CD4-positive, alpha-beta T cell treated with Interferon alpha-2 for 1 hour (primary cell): Measurements from ENCODE around the gene PPP1R9A.

Source experiments
- DNase-seq, 2 donors: peaks; one replicate each; pipeline ENCODE4 v3.0.0-alpha.2; 2020 to 2022

The PPP1R9A gene

DNA sequence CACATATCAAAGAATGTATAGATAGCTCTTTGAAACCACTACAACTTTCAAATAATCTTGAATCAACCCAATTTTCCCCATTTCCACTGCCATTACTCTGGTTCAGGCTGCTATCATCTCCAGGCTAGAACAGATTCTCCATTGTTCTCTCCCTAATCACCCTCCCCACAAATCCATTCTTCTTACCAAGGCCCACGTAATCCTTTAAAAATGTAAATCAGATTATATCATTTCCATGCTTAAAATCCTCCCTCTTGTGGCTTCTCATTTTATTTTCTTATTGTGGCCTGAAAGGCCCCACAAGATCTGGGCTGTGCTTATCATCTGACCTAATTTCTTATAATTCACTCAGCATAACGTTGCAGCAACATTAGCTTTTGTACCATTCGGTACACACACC lies 420.0 kb downstream of the PPP1R9A start:
- DNase-seq: no peak

DNA sequence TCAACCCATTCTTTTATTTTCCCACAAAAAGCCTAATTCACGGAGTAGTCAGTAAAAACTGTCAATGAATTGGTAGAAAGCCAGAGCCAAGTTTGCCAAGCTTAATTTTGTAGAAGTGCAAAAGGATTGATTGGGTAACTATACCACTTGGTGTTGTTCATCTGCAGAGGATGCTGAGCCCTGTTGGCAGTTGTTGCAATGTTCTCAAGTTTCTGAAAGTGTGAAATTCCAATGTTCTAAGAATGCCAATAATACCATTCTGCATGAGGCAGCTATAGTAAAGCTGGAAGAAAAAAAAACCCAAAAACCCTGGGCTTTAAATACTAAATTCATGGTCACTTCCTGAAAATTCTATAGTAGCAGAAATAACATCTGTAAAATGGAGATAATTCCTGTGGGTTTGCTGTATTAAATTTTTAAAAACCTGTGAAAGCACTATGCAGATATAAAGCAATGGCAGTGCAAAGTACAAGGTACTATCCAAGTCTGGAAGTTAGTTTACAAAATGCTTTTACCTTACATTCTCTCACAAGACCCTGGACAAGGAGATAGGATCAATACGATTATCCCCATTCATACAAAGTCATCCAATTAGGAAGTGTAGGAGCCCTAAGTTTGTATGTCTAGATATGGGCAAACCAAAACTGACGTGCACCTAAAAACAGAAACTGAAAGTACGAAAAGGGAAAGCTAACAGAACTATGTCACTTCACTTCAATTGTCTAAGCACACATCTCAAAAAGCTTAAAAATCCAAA lies 423.0 kb downstream of the PPP1R9A start:
- peak in 1 of 2 donors; percentile 53 for DNase-seq

DNA sequence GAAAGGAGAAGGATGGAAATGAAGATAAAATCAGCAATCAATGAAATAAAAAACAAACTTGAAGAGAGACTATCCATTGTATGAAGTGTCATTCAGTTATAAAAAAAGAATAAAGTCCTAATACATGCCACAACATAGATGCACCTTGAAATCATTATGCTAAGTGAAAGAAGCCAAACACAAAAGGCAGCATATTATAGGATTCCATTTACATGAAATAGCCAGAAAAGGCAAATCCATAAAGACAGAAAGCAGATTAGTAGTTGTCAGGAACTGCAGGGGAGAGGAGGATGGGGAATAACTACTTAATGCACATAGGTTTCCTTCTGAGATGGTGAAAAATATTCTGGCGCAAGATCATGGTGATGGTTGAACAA lies 423.6 kb downstream of the PPP1R9A start:
- DNase-seq: no peak

DNA sequence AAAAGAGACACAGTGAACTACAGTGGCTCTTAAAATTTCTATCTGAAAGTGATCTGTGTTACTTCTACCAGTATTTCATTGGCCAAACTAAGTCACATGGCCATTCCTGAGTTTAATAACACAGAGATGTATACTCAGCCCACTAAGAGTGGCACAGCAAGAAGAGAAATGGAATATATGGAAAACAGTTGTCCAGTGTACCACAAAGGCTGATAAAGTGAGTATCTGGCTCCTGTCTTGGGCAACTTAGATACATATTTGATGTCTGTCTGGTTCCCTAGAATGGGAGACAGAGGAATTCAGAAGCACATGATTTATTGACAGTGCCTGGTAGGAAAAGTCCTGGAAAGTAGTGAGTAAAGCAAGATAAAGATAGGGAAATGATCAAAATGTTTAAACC lies 427.1 kb downstream of the PPP1R9A start:
- no peak for DNase-seq

- no peak for DNase-seq
Measured at GRCh38 chr7:95335093-95335492, 427.7 kb downstream of the PPP1R9A start.

DNA sequence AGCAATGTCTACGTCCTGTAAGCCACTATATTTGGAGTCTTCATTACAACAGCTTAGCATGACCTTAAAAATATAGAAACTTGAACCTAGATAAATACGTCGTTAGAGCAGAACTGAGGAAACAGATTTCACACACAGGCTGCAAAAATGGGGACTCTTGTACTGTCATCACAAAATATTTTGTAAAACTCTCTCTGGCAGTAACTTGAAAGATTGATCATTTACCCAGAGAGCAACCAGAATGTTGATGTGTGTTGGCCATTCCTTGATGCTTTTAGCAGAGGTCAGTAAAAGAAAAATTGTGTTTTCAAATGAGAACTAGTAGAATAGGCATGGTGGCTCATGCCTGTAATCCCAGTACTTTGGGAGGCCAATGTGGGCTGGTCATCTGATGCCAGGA lies 431.4 kb downstream of the PPP1R9A start:
- no peak for DNase-seq

GRCh38 chr7:95340491-95340890 lies 433.1 kb downstream of the PPP1R9A start:
- no peak for DNase-seq

DNA sequence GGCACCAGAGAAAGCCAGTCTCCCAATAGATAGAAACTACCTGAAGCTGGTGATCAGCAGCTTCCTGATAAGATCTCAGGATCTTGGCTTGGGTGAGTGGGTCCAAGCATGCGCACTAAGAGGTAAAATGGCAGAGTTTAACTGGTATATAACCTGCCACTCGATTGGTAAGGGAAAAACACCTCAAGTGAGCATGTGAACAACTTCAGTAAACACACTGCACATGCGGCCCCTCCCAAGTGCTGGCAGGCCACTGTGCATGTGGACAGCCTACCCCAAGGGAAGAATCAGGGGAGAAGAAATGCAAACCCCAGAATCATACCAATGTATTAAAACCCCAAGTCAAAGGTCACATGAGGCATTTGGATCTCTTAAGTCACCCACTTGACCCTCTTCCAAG lies 434.6 kb downstream of the PPP1R9A start:
- no peak for DNase-seq

DNA sequence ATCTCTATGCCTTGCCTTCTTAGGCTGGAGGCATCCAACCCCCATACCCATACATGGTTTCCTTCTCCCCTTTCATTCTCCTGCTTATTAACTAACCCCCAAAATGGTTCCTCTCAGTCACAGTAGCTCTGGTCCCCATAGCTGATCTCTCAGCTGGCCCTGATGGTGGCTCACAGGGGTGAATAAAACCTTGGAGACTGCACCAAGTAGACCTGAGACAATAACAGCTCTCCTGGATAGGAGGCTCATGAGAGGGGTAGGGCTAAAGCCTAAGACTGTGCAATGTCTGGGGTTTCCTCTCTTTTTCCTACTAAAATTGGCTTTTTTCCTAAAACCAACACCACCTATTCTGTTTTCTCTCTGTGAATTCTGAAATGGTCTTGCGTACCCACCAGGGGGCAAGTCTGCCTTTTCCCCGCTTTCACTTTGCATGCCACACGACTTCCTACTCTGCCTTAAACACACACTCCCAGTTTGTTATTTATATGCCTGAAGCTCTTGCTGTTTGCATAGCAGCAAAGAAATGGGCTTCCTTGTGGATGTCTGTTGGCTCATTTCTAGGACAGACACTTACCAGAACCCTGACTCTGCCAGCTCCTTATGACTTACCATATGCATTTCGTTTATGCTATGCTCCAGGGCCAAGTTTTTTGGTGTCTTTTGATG lies 435.4 kb downstream of the PPP1R9A start:
- no peak for DNase-seq
